ENCODE results near the gene TAF1D. TPM values are rescaled to one million over a fixed set of nuclear protein-coding genes. Genes with fewer than 3 reads are reported as not detected.

Gene TAF1D
- total RNA-seq, 1 donor from 2014 or later: 82.6 TPM

- Mint-ChIP-seq H3K4me1 (ENCODE audit: unreplicated experiment) (no peaks in the 10 kb centered on the region), H3K27ac (ENCODE audit: unreplicated experiment) (no peak overlapping the region), H3K27me3 (ENCODE audit: unreplicated experiment) (no peaks in the 10 kb centered on the region), H3K4me3 (ENCODE audit: unreplicated experiment) (no peak overlapping the region), H3K36me3 (ENCODE audit: unreplicated experiment) (peaks cover 51% of the 10 kb centered on the region), H3K9me3 (ENCODE audit: unreplicated experiment) (no peaks in the 10 kb centered on the region)
- no peak for DNase-seq (ENCODE audit: extremely low spot score, unreplicated experiment)
- no peak for TF ChIP-seq CTCF (IDR thresholded peaks at IDR 0.05)
Measured at GRCh38 chr11:93694557-93694956, 46.7 kb downstream of the TAF1D start.

- TF ChIP-seq CTCF (IDR thresholded peaks at IDR 0.05): no peak
- H3K4me1 Mint-ChIP-seq (ENCODE audit: unreplicated experiment): no peaks in the 10 kb centered on the region
- no peak overlapping the region for H3K4me3 Mint-ChIP-seq (ENCODE audit: unreplicated experiment)
- H3K27me3 Mint-ChIP-seq (ENCODE audit: unreplicated experiment): no peaks in the 10 kb centered on the region
- H3K27ac Mint-ChIP-seq (ENCODE audit: unreplicated experiment): no peak overlapping the region
- peaks cover 51% of the 10 kb centered on the region for H3K36me3 Mint-ChIP-seq (ENCODE audit: unreplicated experiment)
- no peaks in the 10 kb centered on the region for H3K9me3 Mint-ChIP-seq (ENCODE audit: unreplicated experiment)
- DNase-seq (ENCODE audit: extremely low spot score, unreplicated experiment): no peak
Measured at GRCh38 chr11:93694109-93694508, 47.2 kb downstream of the TAF1D start.

DNA sequence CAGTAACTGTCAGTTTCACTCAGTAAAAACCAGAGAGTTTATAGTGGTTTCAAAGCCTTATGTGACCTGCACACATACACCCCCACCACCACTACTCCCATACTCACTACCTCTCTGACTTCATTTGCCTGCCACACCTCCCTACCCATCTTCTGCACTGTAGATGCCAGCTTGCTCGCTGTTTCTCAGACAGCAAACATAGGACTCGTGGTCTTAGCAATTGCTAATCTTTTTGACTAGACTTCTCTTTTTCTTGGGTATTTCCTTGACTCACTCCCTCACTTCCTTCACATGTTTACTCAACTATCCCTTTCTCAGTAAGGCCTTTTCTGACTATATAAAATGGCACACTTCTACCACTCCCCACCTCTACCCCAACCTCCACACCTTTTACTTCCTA, 52.1 kb downstream of the TAF1D start:
- Mint-ChIP-seq H3K27me3 (ENCODE audit: unreplicated experiment) (no peaks in the 10 kb centered on the region), H3K27ac (ENCODE audit: unreplicated experiment) (no peak overlapping the region), H3K4me1 (ENCODE audit: unreplicated experiment) (peaks cover 10% of the 10 kb centered on the region), H3K4me3 (ENCODE audit: unreplicated experiment) (no peak overlapping the region), H3K9me3 (ENCODE audit: unreplicated experiment) (no peaks in the 10 kb centered on the region), H3K36me3 (ENCODE audit: unreplicated experiment) (peaks cover 47% of the 10 kb centered on the region)
- TF ChIP-seq CTCF (IDR thresholded peaks at IDR 0.05): no peak
- DNase-seq (ENCODE audit: extremely low spot score, unreplicated experiment): no peak

DNA sequence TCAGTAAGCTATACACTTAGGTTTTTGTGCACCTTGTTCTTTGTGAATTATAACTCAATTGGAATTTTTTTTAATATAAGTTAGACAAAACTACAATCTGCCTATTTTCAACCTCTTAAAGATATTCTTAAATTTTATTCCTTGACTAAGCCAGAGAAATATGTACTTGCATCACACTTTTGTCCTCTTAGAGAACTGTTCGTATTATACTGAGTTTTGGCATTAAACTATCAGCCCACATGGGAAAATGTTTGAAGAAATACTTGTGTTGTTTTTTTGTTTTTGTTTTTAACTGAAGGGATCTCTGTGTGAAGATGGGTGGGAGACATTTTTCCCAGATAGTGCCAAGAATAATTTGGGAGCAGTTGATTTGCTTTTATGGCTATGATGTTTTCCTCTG, 54.5 kb downstream of the TAF1D start:
- Mint-ChIP-seq H3K9me3 (ENCODE audit: unreplicated experiment) (no peaks in the 10 kb centered on the region), H3K27me3 (ENCODE audit: unreplicated experiment) (no peaks in the 10 kb centered on the region), H3K4me3 (ENCODE audit: unreplicated experiment) (no peak overlapping the region), H3K4me1 (ENCODE audit: unreplicated experiment) (peaks cover 10% of the 10 kb centered on the region), H3K36me3 (ENCODE audit: unreplicated experiment) (peaks cover 59% of the 10 kb centered on the region), H3K27ac (ENCODE audit: unreplicated experiment) (peak overlapping the region; percentile 78)
- no peak for DNase-seq (ENCODE audit: extremely low spot score, unreplicated experiment)
- TF ChIP-seq CTCF (IDR thresholded peaks at IDR 0.05): no peak

DNA sequence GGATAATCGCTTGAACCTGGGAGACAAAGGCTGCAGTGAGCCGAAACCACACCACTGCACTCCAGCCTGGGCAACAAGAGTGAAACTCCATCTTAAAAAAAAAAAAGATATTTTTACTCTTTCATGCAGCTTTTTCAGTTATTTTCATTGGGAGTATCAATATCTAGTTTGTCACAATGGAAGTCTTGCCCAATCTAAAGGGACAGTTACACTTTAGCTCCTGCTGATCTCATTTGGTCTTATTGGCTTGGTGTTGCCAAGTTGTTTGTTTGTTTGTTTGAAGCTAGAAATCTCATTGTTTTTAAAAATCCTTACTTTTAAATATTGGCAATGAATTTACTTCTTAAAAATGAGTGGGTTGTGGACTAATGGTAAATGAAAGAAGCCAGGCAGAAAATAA, 55.1 kb downstream of the TAF1D start:
- TF ChIP-seq CTCF (IDR thresholded peaks at IDR 0.05): no peak
- H3K4me3 Mint-ChIP-seq (ENCODE audit: unreplicated experiment): no peak overlapping the region
- H3K36me3 Mint-ChIP-seq (ENCODE audit: unreplicated experiment): peaks cover 57% of the 10 kb centered on the region
- no peaks in the 10 kb centered on the region for H3K9me3 Mint-ChIP-seq (ENCODE audit: unreplicated experiment)
- peak overlapping the region; percentile 78 for H3K27ac Mint-ChIP-seq (ENCODE audit: unreplicated experiment)
- no peaks in the 10 kb centered on the region for H3K27me3 Mint-ChIP-seq (ENCODE audit: unreplicated experiment)
- peaks cover 10% of the 10 kb centered on the region for H3K4me1 Mint-ChIP-seq (ENCODE audit: unreplicated experiment)
- DNase-seq (ENCODE audit: extremely low spot score, unreplicated experiment): no peak

Small RNAs within 50 kb of the gene (microRNA-seq; reads per million reads assigned to microRNA genes)
- gene MIR1304 (ENCODE audit: unreplicated experiment): 3.8 reads per million

Other genes with a start within 250 kb of the TAF1D start
- gene SMCO4, start 198.1 kb downstream of the TAF1D start, total RNA-seq: 14.6 and 14.7 TPM in 2 replicates
- 12.5 and 14.7 TPM in 2 replicates for gene CEP295, start 79.8 kb downstream of the TAF1D start, total RNA-seq
- 23.5 and 25.2 TPM in 2 replicates for gene C11orf54, start 177 bp upstream of the TAF1D start, total RNA-seq
- gene MED17, start 42.8 kb upstream of the TAF1D start, total RNA-seq: 30.9 and 37.8 TPM in 2 replicates
- gene VSTM5, start 109.1 kb upstream of the TAF1D start, total RNA-seq: not detected in 2 replicates

Data from osteocyte (in vitro differentiated cells).